B cell (primary cell): ENCODE measurements around the gene E2F7. TPM values are rescaled to one million over a fixed set of nuclear protein-coding genes. Genes with fewer than 3 reads are reported as not detected.

Source experiments
- ATAC-seq: fragments of 200-7000 bp; cut with Tn5 transposase; one replicate; pipeline ENCODE4 v1.10.0; 2021; ENCODE audit warnings: low read depth, mild to moderate bottlenecking, moderate number of reproducible peaks, moderate library complexity
- CTCF ChIA-PET: fragments of 350-600 bp; sonication (Branson Sonifier 250); formaldehyde crosslinking; loops from one replicate; lab custom pipeline; 2021; ENCODE audit warnings: antibody characterized with exemption, inconsistent platforms; lab: Charles Lee
- POLR2A ChIA-PET: fragments of 350-600 bp; sonication (Branson Sonifier 250); formaldehyde crosslinking; loops from one replicate; lab custom pipeline; 2021; ENCODE audit warnings: antibody characterized with exemption; lab: Charles Lee
- DNase-seq: peaks from one replicate; pipeline ENCODE4 v3.0.0; 2013
- H2AFZ ChIP-seq: 2 replicates; pipeline ENCODE4 v1.6.1; 2012; ENCODE audit warnings: mild to moderate bottlenecking, low read depth, low read length; ENCODE audit not compliant: insufficient read depth, poor library complexity, severe bottlenecking
- H3K27ac ChIP-seq, 2 donors: 1 replicate in 1 of 2; 2 replicates in 1 of 2; pipeline ENCODE4 v1.5.1; 2012 to 2013; ENCODE audit warnings: low read length in 2 of 2, mild to moderate bottlenecking in 2 of 2, moderate library complexity in 1 of 2
- H3K27me3 ChIP-seq, 4 experiments: fragments of 200-600 bp in 1 of 4; sonication (generic) in 1 of 4; replicated peaks in 1 of 4; 1 replicate in 2 of 4; 2 replicates in 2 of 4; pipeline versions ENCODE4 v1.6.1 to v1.7.0; 2013 to 2016; ENCODE audit warnings: low read length in 3 of 4, mild to moderate bottlenecking in 2 of 4, mixed read lengths in 1 of 4, moderate library complexity in 1 of 4; ENCODE audit not compliant: insufficient read depth in 4 of 4, control insufficient read depth in 3 of 4; ENCODE audit errors: control extremely low read depth in 1 of 4
- H3K36me3 ChIP-seq, 2 experiments: replicated peaks in 1 of 2; 1 replicate in 1 of 2; 2 replicates in 1 of 2; pipeline versions ENCODE4 v1.6.1 to v1.7.1; 2013; ENCODE audit warnings: low read length in 1 of 2; ENCODE audit not compliant: insufficient read depth in 2 of 2, control insufficient read depth in 1 of 2; ENCODE audit errors: control extremely low read depth in 1 of 2, extremely low read depth in 1 of 2
- H3K4me1 ChIP-seq, 2 donors: fragments of 200-600 bp in 1 of 2; sonication (generic) in 1 of 2; 1 replicate in 1 of 2; 2 replicates in 1 of 2; pipeline versions ENCODE4 v1.5.1 to v1.6.1; 2013 to 2017; ENCODE audit warnings: low read length in 2 of 2; ENCODE audit not compliant: control insufficient read depth in 2 of 2, insufficient read depth in 2 of 2
- H3K4me2 ChIP-seq: replicated peaks from 2 replicates; pipeline ENCODE3; 2012; ENCODE audit warnings: mild to moderate bottlenecking, low read depth, low read length; ENCODE audit not compliant: poor library complexity, severe bottlenecking
- H3K4me3 ChIP-seq, 5 experiments: fragments of 200-600 bp in 1 of 5; sonication (generic) in 1 of 5; 1 replicate in 3 of 5; 2 replicates in 2 of 5; pipeline versions ENCODE4 v1.5.1 to v1.7.0; 2011 to 2016; ENCODE audit warnings: low read length in 4 of 5, mild to moderate bottlenecking in 4 of 5, low read depth in 2 of 5, control low read depth in 1 of 5, moderate library complexity in 1 of 5; ENCODE audit not compliant: insufficient read depth in 1 of 5; ENCODE audit errors: control extremely low read depth in 1 of 5, extremely low read depth in 1 of 5
- H3K79me2 ChIP-seq: fragments of 200-600 bp; sonication (generic); one replicate; pipeline ENCODE4 v1.6.0; 2016; ENCODE audit warnings: low read length; ENCODE audit not compliant: control insufficient read depth, insufficient read depth
- H3K9ac ChIP-seq: fragments of 200-600 bp; sonication (generic); 2 replicates; pipeline ENCODE4 v1.6.1; 2017; ENCODE audit warnings: mild to moderate bottlenecking, low read length, moderate library complexity
- H3K9me3 ChIP-seq, 3 donors: one replicate each; pipeline versions ENCODE4 v1.6.1 to v1.7.1; 2013; ENCODE audit warnings: low read length in 2 of 3; ENCODE audit not compliant: control insufficient read depth in 2 of 3, insufficient read depth in 1 of 3; ENCODE audit errors: control extremely low read depth in 1 of 3
- H4K20me1 ChIP-seq: 2 replicates; pipeline ENCODE4 v1.6.0; 2012; ENCODE audit warnings: mild to moderate bottlenecking, low read length; ENCODE audit not compliant: insufficient read depth, control insufficient read depth, poor library complexity, severe bottlenecking
- H3K27ac Mint-ChIP-seq: one replicate; pipeline ENCODE4 v1.8.0; 2021; ENCODE audit warnings: mixed read lengths
- H3K27me3 Mint-ChIP-seq: one replicate; pipeline ENCODE4 v1.8.0; 2021; ENCODE audit warnings: mixed read lengths
- H3K4me1 Mint-ChIP-seq: one replicate; pipeline ENCODE4 v1.8.0; 2021; ENCODE audit warnings: mixed read lengths
- H3K4me3 Mint-ChIP-seq: one replicate; pipeline ENCODE4 v1.8.0; 2021; ENCODE audit warnings: mixed read lengths
- H3K9me3 Mint-ChIP-seq: one replicate; pipeline ENCODE4 v1.8.0; 2022; ENCODE audit warnings: mixed read lengths; ENCODE audit not compliant: insufficient read depth
- CTCF ChIP-seq: fragments of 200-600 bp; IDR thresholded peaks from one replicate; pipeline ENCODE4 v1.8.0; 2022; ENCODE audit warnings: antibody characterized with exemption, mild to moderate bottlenecking
- EZH2 ChIP-seq: IDR thresholded peaks from 2 replicates; pipeline ENCODE4 v1.6.1; 2012; ENCODE audit warnings: borderline replicate concordance, low read depth, mild to moderate bottlenecking, moderate library complexity, low read length; ENCODE audit not compliant: insufficient read depth, poor library complexity, severe bottlenecking
- WGBS: methylation state at CpG from one replicate; pipeline ENCODE4 v1.1.5; 2013; ENCODE audit warnings: missing lambda C conversion rate; ENCODE audit not compliant: insufficient coverage; 5-methylcytosine and 5-hydroxymethylcytosine counted together
- intact Hi-C: fragments of 100-400 bp; cut with micrococcal nuclease; formaldehyde crosslinking; loops from one replicate; pipeline ENCODE4 v1.10.0; 2022
- polyA plus RNA-seq: library from polyadenylated mRNA; depleted of rRNA; stranded (reverse); fragments of >200 nt; gene quantifications from 2 replicates; pipeline ENCODE4 v1.2.3, GENCODE V29; 2012
- total RNA-seq, 2 donors: library from RNA; stranded (reverse); fragments of 120-200 nt in 1 of 2; gene quantifications; 1 replicate in 1 of 2; 2 replicates in 1 of 2; pipeline versions ENCODE4 v1.2.3 to v1.2.4, GENCODE V29; 2013 to 2022

The E2F7 gene
- total and polyA plus RNA-seq, 2 donors (not counting 1 experiment from before 2014, with no cell fraction given) = 0.15 to 0.42 TPM

DNA sequence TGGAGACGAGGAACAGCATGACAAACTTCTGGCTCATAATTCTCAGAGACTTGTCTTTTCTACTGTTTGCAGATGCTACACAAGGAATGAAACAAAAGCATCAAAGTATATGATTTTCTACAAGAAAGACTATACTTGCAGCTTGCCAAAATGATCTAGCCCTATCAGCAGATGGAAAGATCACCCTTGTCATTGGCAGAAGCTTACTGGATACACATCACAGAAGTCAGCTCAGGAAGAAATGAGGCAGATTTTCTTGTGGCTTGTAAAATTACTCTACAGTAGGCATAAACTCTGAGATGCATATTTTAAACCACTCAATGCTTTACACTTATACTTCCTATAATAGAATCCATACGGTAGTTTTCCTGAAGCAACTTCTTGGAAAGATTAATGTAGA is 20.6 kb downstream of the E2F7 start:
- ATAC-seq (no peak), DNase-seq (no peak)
- Histone ChIP-seq H2AFZ (no peak overlapping the region), H3K27me3 (no peaks in the 10 kb centered on the region), H3K27ac (no peak overlapping the region), H3K36me3 (no peaks in the 10 kb centered on the region), H3K79me2 (no peaks in the 10 kb centered on the region), H4K20me1 (no peaks in the 10 kb centered on the region), H3K9ac (no peak overlapping the region), H3K4me3 (no peak overlapping the region), H3K4me1 (no peaks in the 10 kb centered on the region), H3K9me3 (no peaks in the 10 kb centered on the region), H3K4me2 (no peak overlapping the region)
- ChIA-PET CTCF (no interaction called here), POLR2A (no interaction called here)
- no peak overlapping the region for H3K27ac Mint-ChIP-seq
- no peaks in the 10 kb centered on the region for H3K9me3 Mint-ChIP-seq
- no peaks in the 10 kb centered on the region for H3K27me3 Mint-ChIP-seq
- H3K4me3 Mint-ChIP-seq = no peak overlapping the region
- TF ChIP-seq EZH2 = no peak
- no peak for TF ChIP-seq CTCF
- 100% methylated on average over 1 of the region's 2 CpGs for WGBS
- intact Hi-C loops = loop anchor here (10.0 kb wide), 1 partner anchor 640 kb away; no protein-coding TSS in a partner anchor
- no peaks in the 10 kb centered on the region for H3K4me1 Mint-ChIP-seq

DNA sequence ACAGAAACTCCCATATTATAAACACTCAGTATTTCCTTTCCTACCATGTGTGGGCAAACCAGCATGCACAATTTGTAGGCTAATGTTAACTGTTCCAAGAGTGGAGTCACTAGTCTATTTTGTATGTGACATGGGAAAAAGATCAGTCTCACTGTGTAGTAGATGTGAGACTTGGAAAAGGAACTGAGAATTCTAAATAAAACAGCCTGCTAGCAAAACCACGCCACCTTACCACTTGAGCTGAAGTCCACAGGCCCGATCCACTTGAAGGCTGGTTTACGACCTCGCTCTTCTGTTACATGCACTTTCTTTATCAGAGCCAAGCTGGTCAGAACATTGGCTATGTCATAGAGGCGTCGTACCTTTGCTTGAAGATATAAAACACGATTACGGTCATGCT is 22.5 kb downstream of the E2F7 start:
- H3K4me3 Mint-ChIP-seq = no peak overlapping the region
- ATAC-seq (no peak), DNase-seq (no peak)
- Histone ChIP-seq H3K27me3 (no peaks in the 10 kb centered on the region), H2AFZ (no peak overlapping the region), H3K36me3 (no peaks in the 10 kb centered on the region), H4K20me1 (no peaks in the 10 kb centered on the region), H3K4me3 (no peak overlapping the region), H3K79me2 (no peaks in the 10 kb centered on the region), H3K9me3 (no peaks in the 10 kb centered on the region), H3K9ac (no peak overlapping the region), H3K4me2 (no peak overlapping the region), H3K27ac (no peak overlapping the region), H3K4me1 (no peaks in the 10 kb centered on the region)
- ChIA-PET POLR2A (no interaction called here), CTCF (interaction anchor here (1.1 kb wide), 1 partner anchor 8 kb away, joined by 4 read pairs; no protein-coding TSS in a partner anchor)
- WGBS = 93% methylated on average over 7 of the region's 8 CpGs
- H3K27ac Mint-ChIP-seq = no peak overlapping the region
- intact Hi-C loops = loop anchor here (10.0 kb wide), 1 partner anchor 642 kb away; no protein-coding TSS in a partner anchor
- H3K9me3 Mint-ChIP-seq = peaks cover 3% of the 10 kb centered on the region
- no peaks in the 10 kb centered on the region for H3K27me3 Mint-ChIP-seq
- no peaks in the 10 kb centered on the region for H3K4me1 Mint-ChIP-seq
- TF ChIP-seq CTCF (no peak), EZH2 (no peak)
